ENCODE data around the gene RAB36.

The RAB36 gene

GRCh38 chr22:23116506-23117263 is 28.6 kb upstream of the RAB36 start:
- peaks cover 0 to 4% of the 10 kb centered on the region in 2 donors for H3K36me3 ChIP-seq (ENCODE audit: control insufficient read depth in 2 of 2, insufficient read depth in 2 of 2, low read length in 2 of 2)
- H3K9me3 ChIP-seq (ENCODE audit: control insufficient read depth in 2 of 2, low read length in 2 of 2): no peaks in the 10 kb centered on the region
- no peak overlapping the region for H3K9ac ChIP-seq (ENCODE audit: low read length in 2 of 2)
- no peak overlapping the region for H3K4me3 ChIP-seq (ENCODE audit: low read length in 2 of 2)
- no peaks in the 10 kb centered on the region for H3K27me3 ChIP-seq (ENCODE audit: control insufficient read depth in 1 of 2, insufficient read depth in 2 of 2, low read length in 2 of 2)
- peaks cover 15% of the 10 kb centered on the region for H3K4me1 ChIP-seq (ENCODE audit: control insufficient read depth, insufficient read depth, low read length)
- no peak overlapping the region for H3K27ac ChIP-seq (ENCODE audit: low read length)

DNA sequence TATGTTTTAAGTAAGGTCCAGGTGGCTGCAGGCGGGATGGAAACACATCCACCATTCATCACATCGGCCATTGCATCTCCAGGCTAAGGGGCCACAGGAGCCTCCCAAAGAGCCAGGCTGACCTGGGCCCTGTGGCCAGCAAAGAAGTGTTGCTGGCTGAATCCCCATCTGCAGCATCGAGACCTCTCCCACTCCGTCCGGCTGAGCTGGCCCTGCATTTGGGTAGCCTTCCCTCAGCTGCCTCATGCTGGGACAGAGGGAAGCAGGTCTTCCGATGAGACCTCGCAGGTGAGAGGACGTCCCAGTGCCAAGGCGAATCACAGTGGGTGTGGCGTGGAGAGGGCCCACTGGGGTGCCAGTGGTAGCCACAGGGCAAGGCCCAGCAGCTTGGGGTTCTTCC is 28.0 kb upstream of the RAB36 start:
- Histone ChIP-seq H3K27me3 (ENCODE audit: control insufficient read depth in 1 of 2, insufficient read depth in 2 of 2, low read length in 2 of 2) (no peaks in the 10 kb centered on the region), H3K36me3 (ENCODE audit: control insufficient read depth in 2 of 2, insufficient read depth in 2 of 2, low read length in 2 of 2) (peaks cover 0 to 4% of the 10 kb centered on the region in 2 donors), H3K4me1 (ENCODE audit: control insufficient read depth, insufficient read depth, low read length) (peaks cover 15% of the 10 kb centered on the region), H3K9ac (ENCODE audit: low read length in 2 of 2) (no peak overlapping the region), H3K27ac (ENCODE audit: low read length) (no peak overlapping the region), H3K4me3 (ENCODE audit: low read length in 2 of 2) (no peak overlapping the region), H3K9me3 (ENCODE audit: control insufficient read depth in 2 of 2, low read length in 2 of 2) (no peaks in the 10 kb centered on the region)

GRCh38 chr22:23117891-23118646 is 27.2 kb upstream of the RAB36 start:
- H3K4me1 ChIP-seq (ENCODE audit: control insufficient read depth, insufficient read depth, low read length): peaks cover 11% of the 10 kb centered on the region
- H3K27me3 ChIP-seq (ENCODE audit: control insufficient read depth in 1 of 2, insufficient read depth in 2 of 2, low read length in 2 of 2): no peaks in the 10 kb centered on the region

DNA sequence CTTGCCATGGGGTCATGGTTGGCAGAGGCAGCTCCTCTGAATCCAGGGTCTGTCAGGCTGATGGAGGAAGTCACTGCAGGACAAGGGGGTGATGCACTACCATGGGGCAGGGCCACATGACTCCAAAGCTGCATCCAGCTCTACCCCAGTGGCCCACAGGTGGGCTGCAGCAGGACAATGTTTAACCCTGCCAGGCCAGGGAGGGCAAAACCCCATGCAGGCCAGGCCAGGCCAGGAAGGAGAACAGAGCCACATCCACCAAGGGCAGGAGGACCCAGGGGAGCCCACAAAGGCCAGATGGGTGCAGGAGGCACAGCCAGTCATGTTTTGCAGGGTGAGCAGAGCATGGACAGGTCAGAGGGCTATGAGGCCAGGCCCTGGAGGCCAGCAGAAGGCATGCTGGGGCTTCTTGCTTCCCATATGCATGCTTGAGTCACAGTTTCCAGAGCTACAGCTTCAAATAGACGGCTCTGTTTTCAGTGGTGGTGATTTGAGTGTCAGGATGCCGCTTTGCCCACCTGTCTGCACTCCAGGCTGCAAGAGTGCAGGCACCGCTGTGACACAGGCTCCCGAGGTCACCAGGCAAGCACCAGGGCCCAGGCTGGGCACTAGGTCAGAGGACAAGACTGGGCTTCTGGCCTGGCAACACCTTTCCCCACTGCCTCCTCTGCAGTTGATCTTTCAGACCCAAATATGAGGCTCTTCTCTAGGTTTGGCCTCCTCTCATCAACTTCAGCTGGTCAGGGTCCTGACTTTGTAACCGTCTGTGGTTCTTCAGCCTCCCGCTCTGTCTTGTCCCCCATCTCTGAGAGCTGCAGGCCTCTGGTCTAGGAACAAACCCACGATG is 26.4 kb upstream of the RAB36 start:
- Histone ChIP-seq H3K4me1 (ENCODE audit: control insufficient read depth, insufficient read depth, low read length) (peaks cover 8% of the 10 kb centered on the region), H3K9ac (ENCODE audit: low read length in 2 of 2) (peak overlapping the region in 1 of 2 donors; percentile 36), H3K27ac (ENCODE audit: low read length) (no peak overlapping the region), H3K36me3 (ENCODE audit: control insufficient read depth in 2 of 2, insufficient read depth in 2 of 2, low read length in 2 of 2) (peaks cover 5 to 6% of the 10 kb centered on the region in 2 donors), H3K9me3 (ENCODE audit: control insufficient read depth in 2 of 2, low read length in 2 of 2) (no peaks in the 10 kb centered on the region), H3K27me3 (ENCODE audit: control insufficient read depth in 1 of 2, insufficient read depth in 2 of 2, low read length in 2 of 2) (no peaks in the 10 kb centered on the region), H3K4me3 (ENCODE audit: low read length in 2 of 2) (no peak overlapping the region)

More at GRCh38 chr22:23117891-23118646, 27.2 kb upstream of the RAB36 start:
- Histone ChIP-seq H3K36me3 (ENCODE audit: control insufficient read depth in 2 of 2, insufficient read depth in 2 of 2, low read length in 2 of 2) (peaks cover 0 to 4% of the 10 kb centered on the region in 2 donors), H3K9me3 (ENCODE audit: control insufficient read depth in 2 of 2, low read length in 2 of 2) (no peaks in the 10 kb centered on the region), H3K9ac (ENCODE audit: low read length in 2 of 2) (no peak overlapping the region), H3K4me3 (ENCODE audit: low read length in 2 of 2) (no peak overlapping the region), H3K27ac (ENCODE audit: low read length) (peak overlapping the region; percentile 31)

GRCh38 chr22:23119494-23120414 is 25.5 kb upstream of the RAB36 start:
- peaks cover 8% of the 10 kb centered on the region for H3K4me1 ChIP-seq (ENCODE audit: control insufficient read depth, insufficient read depth, low read length)
- H3K9me3 ChIP-seq (ENCODE audit: control insufficient read depth in 2 of 2, low read length in 2 of 2): no peaks in the 10 kb centered on the region
- no peaks in the 10 kb centered on the region for H3K27me3 ChIP-seq (ENCODE audit: control insufficient read depth in 1 of 2, insufficient read depth in 2 of 2, low read length in 2 of 2)
- no peak overlapping the region for H3K27ac ChIP-seq (ENCODE audit: low read length)
- peaks cover 5 to 6% of the 10 kb centered on the region in 2 donors for H3K36me3 ChIP-seq (ENCODE audit: control insufficient read depth in 2 of 2, insufficient read depth in 2 of 2, low read length in 2 of 2)
- no peak overlapping the region for H3K9ac ChIP-seq (ENCODE audit: low read length in 2 of 2)
- H3K4me3 ChIP-seq (ENCODE audit: low read length in 2 of 2): no peak overlapping the region

DNA sequence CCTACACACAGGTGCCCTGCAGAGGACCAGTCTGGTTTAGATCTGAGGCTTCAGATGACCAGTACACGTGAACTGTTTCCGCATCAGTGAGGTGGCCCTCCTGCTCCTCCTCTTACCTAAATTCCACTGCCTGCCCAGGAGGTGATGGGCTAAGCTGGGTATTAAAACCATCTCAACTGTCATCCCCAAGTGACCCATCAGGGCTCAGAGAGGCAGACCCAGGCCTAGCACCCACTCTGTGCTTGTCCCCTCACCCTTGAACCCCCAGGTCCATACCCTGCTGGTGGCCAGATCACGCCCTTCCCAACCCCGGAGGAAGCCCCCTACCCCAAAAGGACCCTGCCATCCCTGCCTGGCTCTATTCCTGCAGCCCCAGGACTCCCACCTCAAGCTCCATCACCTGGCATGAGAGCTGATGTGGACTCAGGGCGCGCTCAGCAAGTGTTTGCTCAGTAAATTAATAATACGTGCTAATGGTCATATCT is 24.8 kb upstream of the RAB36 start:
- peaks cover 8% of the 10 kb centered on the region for H3K4me1 ChIP-seq (ENCODE audit: control insufficient read depth, insufficient read depth, low read length)

DNA sequence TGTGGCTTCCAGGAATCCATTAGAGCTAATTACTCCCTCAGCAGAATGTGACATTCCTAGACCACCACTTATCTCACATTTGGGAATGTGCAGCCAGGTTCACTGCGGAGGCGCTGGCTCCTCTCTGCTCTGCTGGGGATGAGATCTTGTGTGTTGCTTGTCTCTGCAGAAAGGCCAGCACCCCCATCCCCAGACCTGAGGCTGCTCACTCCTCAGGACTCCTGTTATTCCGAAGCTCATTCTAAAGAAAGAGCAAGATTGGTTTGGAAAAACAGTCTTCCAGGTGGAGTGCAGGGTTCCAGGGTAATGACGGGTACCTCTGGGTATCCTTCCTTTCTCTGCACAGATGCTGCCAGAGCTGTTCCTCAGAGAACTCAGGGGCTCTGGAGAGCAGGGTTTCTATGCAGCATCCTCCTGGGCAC is 24.3 kb upstream of the RAB36 start:
- no peaks in the 10 kb centered on the region for H3K27me3 ChIP-seq (ENCODE audit: control insufficient read depth in 1 of 2, insufficient read depth in 2 of 2, low read length in 2 of 2)
- H3K27ac ChIP-seq (ENCODE audit: low read length): no peak overlapping the region
- H3K36me3 ChIP-seq (ENCODE audit: control insufficient read depth in 2 of 2, insufficient read depth in 2 of 2, low read length in 2 of 2): peaks cover 5 to 6% of the 10 kb centered on the region in 2 donors
- H3K9ac ChIP-seq (ENCODE audit: low read length in 2 of 2): no peak overlapping the region
- H3K4me3 ChIP-seq (ENCODE audit: low read length in 2 of 2): no peak overlapping the region
- H3K4me1 ChIP-seq (ENCODE audit: control insufficient read depth, insufficient read depth, low read length): peaks cover 8% of the 10 kb centered on the region
- H3K9me3 ChIP-seq (ENCODE audit: control insufficient read depth in 2 of 2, low read length in 2 of 2): no peaks in the 10 kb centered on the region

More for the DNA sequence above, 24.8 kb upstream of the RAB36 start:
- Histone ChIP-seq H3K9me3 (ENCODE audit: control insufficient read depth in 2 of 2, low read length in 2 of 2) (no peaks in the 10 kb centered on the region), H3K27me3 (ENCODE audit: control insufficient read depth in 1 of 2, insufficient read depth in 2 of 2, low read length in 2 of 2) (no peaks in the 10 kb centered on the region), H3K9ac (ENCODE audit: low read length in 2 of 2) (no peak overlapping the region), H3K4me3 (ENCODE audit: low read length in 2 of 2) (no peak overlapping the region), H3K27ac (ENCODE audit: low read length) (no peak overlapping the region), H3K36me3 (ENCODE audit: control insufficient read depth in 2 of 2, insufficient read depth in 2 of 2, low read length in 2 of 2) (peaks cover 5 to 6% of the 10 kb centered on the region in 2 donors)

DNA sequence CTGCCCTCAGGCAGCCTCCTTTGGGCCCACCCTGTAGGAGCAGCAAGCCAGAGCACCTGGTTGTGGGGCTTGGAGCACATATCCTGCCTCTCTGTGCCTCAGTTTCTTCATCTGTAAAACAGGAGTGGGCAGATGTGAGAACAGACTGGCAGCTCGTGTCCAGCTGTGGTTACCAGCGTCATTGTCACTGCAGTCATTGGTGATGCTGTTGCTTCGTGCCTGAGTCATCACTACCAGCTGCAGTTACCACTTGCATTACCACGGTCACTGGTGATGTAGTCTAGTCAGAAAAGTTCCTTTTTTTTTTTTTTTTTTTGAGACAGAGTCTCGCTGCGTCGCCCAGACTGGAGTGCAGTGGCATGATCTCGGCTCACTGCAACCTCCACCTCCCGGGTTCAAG is 23.9 kb upstream of the RAB36 start:
- peaks cover 8% of the 10 kb centered on the region for H3K4me1 ChIP-seq (ENCODE audit: control insufficient read depth, insufficient read depth, low read length)
- H3K36me3 ChIP-seq (ENCODE audit: control insufficient read depth in 2 of 2, insufficient read depth in 2 of 2, low read length in 2 of 2): peaks cover 5 to 6% of the 10 kb centered on the region in 2 donors
- no peak overlapping the region for H3K27ac ChIP-seq (ENCODE audit: low read length)
- H3K9me3 ChIP-seq (ENCODE audit: control insufficient read depth in 2 of 2, low read length in 2 of 2): no peaks in the 10 kb centered on the region
- H3K9ac ChIP-seq (ENCODE audit: low read length in 2 of 2): no peak overlapping the region
- no peak overlapping the region for H3K4me3 ChIP-seq (ENCODE audit: low read length in 2 of 2)
- no peaks in the 10 kb centered on the region for H3K27me3 ChIP-seq (ENCODE audit: control insufficient read depth in 1 of 2, insufficient read depth in 2 of 2, low read length in 2 of 2)

DNA sequence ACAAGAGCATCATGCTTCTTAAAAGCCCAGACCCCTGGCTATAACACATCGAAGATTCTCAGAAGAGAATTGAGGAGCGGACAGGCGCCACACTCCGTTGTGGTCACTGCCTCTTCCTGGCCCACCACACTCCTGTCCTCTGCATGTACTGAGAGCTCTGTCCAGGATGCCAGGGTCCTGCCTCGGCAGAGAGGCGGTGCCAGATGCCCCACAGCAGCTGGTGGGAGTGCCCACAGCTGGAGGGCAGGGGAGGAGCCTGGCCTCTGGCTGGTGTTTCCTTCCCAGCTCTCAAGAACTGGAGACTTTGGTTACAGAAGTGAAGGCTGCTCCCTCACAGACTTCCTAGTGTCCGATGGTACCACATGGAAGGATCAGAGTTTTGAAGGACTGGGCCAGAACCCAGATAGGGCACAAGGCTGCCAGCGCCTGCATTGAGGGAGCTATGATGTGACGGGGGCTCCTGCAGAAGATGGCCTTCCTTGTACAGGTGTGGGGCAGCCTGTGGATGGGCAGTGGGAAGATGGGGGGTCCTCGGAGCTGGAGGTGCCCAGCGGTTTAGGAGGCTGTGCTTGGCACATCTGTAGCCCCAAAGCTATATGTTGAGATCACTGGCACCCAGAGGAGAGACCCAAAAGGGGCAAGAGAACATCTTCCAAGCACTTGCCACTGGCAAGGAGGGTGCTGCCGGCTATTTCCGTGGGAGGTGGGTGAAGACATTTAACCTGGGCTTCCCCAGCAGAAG is 22.9 kb upstream of the RAB36 start:
- Histone ChIP-seq H3K4me1 (ENCODE audit: control insufficient read depth, insufficient read depth, low read length) (peaks cover 8% of the 10 kb centered on the region), H3K9me3 (ENCODE audit: control insufficient read depth in 2 of 2, low read length in 2 of 2) (no peaks in the 10 kb centered on the region), H3K9ac (ENCODE audit: low read length in 2 of 2) (no peak overlapping the region), H3K27me3 (ENCODE audit: control insufficient read depth in 1 of 2, insufficient read depth in 2 of 2, low read length in 2 of 2) (no peaks in the 10 kb centered on the region), H3K27ac (ENCODE audit: low read length) (no peak overlapping the region), H3K4me3 (ENCODE audit: low read length in 2 of 2) (no peak overlapping the region), H3K36me3 (ENCODE audit: control insufficient read depth in 2 of 2, insufficient read depth in 2 of 2, low read length in 2 of 2) (peaks cover 5 to 6% of the 10 kb centered on the region in 2 donors)
